ENCODE results near the gene CNN3.

- TF ChIP-seq POLR2A (IDR thresholded peaks at IDR 0.05; ENCODE audit: low read length) (no peak), GATA1 (IDR thresholded peaks at IDR 0.05; ENCODE audit: low read depth, low read length) (no peak)
Observed at GRCh38 chr1:94875794-94876193, 51.1 kb downstream of the CNN3 start.

All from erythroblast (primary cell).